Iris pigment epithelial cell (primary cell): ENCODE measurements around the gene RNF43.
"Not testable (repeated sequence)": the region's sequence is repeated elsewhere in the genome, so short reads cannot be mapped to it uniquely, and the experiment has no call there.

Source experiments
- DNase-seq: peaks from one replicate; pipeline ENCODE4 v3.0.0-alpha.2; 2011; ENCODE audit warnings: low read depth

Gene RNF43

GRCh38 chr17:58409432-58409831 lies 7.9 kb downstream of the RNF43 start:
- no peak for DNase-seq

DNA sequence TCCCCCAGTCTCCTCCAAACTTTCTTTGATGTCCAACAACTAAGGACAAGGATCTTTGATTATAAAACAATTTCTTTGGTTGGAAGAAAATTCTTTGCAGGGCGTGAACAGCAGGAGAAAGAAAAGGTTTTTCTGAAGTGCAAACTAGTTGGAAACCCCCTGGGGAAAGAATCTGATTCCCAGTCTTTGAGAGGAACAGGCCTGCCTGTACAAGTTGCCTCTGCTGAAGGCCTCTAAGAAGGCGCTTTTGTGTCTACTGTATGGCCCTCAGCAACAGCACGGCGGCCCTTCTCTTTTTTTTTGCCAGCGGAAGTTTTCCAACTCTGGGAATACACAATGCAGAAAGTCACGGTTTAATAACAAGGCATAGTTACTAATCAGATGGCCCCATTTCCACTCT lies 14.0 kb downstream of the RNF43 start:
- DNase-seq = no peak

DNA sequence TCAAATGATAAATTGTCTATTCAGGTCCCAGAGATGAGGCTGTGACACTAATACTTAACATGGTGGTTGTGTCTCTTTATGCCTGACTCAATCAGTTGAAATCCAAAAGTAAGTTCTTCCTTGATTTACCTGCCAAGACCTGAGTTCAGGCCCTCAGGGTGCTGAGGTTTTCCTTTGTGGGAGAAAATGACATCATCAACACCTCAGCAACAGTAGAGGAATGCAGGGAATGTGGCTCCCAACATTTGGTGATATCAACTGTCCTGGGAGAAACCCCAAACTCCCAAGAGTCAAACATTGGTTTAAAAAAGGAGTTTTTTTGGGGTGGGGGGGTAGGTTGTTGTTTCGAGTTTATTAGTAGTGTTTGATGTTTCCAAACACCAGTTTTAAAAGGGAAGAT lies 14.7 kb downstream of the RNF43 start:
- DNase-seq = peak; percentile 16

GRCh38 chr17:58402047-58402446 lies 15.3 kb downstream of the RNF43 start:
- DNase-seq = peak; percentile 36

DNA sequence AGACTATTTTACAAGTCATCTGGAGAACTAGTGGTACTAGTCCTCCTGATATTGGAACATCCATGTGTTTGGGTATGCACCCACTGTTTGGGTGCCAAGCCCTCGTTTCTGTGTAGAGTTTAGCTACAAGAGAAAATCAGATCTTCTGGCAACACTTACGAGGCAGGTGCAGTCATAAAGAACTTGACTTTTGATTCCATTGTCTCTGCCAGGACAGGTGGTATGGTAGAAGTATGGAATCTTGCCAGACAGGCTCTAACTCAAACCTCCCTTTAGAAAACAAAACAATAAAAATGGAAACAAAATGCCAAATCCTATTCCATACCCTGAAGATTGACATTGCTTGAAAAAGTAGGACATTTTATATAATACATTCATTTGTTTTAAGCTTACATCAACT lies 16.0 kb downstream of the RNF43 start:
- DNase-seq = no peak

- no peak for DNase-seq
Observed at GRCh38 chr17:58400826-58401225, 16.5 kb downstream of the RNF43 start.

GRCh38 chr17:58399974-58400373 lies 17.4 kb downstream of the RNF43 start:
- DNase-seq = no peak

- no peak for DNase-seq
Observed at GRCh38 chr17:58398574-58399266, 18.6 kb downstream of the RNF43 start.

GRCh38 chr17:58397421-58397820 lies 19.9 kb downstream of the RNF43 start:
- not testable (repeated sequence) for DNase-seq

GRCh38 chr17:58396173-58396572 lies 21.2 kb downstream of the RNF43 start:
- DNase-seq = no peak

DNA sequence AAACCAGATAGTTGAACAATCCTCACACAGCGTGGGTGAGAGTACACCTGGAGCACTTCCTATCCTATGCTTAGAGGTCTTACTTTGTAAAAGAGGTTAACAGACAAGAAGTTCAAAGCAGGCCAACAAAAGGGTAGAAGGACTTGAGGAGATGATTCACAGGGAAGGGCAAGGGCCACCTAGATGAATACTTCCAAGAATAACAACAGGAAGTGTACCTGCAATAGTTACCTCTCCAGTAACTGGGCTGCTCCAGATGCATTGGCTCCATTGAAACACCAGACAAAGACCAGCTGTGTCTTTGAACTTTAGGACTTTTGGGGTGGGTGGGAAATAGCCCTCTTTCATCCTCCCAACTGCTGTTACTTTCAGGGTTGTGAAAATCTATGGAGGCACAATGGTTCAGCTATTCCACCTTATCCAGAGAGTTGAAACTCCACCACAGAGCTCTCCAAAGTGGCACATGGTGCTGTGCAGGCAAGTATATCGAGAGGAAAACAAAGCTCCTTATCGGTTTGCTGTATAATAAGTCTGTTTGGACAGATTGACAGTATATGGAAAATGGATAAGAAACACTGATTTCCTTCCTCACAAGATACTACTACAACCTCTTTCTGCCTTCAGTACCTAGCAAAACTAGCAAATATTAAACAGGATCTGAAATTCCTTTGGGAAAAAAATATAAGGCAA lies 22.7 kb downstream of the RNF43 start:
- DNase-seq = no peak

DNA sequence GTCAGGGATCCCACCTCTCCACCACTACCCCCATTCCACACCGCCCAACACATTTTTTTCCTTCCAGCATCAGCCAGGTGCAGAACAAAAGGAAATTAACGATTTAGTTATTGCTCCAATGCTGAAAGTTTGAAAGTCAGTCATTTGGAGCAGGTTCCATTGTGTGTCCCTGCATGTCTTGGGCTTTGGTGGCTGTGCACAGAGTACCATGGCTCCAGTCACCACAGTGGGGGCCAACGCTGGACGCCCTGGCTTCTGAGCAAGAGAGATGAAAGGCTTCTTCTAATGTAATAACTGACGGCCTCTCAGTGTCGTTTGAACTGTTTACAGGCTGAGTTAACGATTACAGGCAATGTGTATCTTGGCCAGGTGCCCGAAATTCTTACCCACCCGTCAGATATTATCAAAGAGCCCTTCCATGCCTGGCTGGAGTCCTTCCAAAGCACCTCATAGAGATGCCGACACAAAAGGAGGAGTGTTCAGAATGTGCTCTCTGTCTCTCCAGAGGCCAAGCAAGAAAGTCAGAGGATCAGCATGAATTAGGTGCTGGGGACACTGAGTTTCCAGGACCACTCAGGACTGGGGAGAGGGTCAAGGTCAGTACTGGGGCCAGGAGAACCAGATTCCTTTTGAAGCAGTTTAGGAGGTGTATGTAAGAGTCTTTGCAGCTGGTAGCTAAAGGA lies 25.9 kb downstream of the RNF43 start:
- peak; percentile 55 for DNase-seq

GRCh38 chr17:58390884-58391283 lies 26.4 kb downstream of the RNF43 start:
- no peak for DNase-seq

GRCh38 chr17:58388302-58389190 lies 28.8 kb downstream of the RNF43 start:
- DNase-seq = peak; percentile 49

DNA sequence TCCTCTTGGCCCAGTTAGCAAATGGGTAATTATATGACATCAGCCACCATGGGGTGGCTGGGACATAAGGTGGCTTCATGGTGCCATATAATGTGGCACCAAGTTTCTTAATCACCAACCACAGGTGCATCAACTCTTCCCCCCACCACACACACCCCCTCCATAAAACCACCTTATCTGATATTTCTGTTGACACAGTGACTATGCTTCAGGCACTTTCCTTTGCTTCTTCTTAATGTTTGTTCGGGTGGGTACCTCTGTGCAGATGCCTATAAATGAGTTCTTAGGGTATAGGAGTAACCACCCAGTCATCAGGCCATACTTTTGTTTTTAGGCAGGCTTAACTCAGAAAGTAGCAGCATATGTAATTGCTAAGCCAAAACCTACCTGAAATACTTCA lies 29.5 kb downstream of the RNF43 start:
- DNase-seq = no peak

GRCh38 chr17:58386708-58387107 lies 30.6 kb downstream of the RNF43 start:
- no peak for DNase-seq

DNA sequence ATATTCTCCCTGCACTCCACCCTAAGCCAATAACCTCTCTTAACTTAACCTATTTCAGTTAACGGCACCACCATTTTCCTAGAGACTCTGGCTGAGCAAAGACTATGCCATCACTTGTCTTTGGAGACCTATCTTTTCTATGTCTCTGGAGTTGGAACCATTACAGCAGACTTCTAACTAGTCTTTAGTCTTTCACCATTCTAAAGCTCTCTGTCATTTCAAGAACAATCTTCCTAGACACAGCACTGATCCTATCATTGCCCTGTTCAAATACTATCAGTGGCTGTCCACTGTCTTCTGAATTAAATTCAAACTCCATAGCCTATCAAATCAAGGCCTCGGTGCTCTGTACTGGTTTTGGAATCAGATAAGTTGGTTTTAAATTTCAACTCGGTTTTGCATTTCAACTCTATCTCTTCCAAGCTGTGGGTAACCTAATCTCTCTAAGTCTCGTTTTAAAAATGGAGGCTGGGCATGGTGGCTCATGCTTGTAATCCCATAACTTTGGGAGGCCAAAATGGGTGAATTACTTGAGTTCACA lies 31.9 kb downstream of the RNF43 start:
- no peak for DNase-seq

GRCh38 chr17:58384897-58385296 lies 32.4 kb downstream of the RNF43 start:
- no peak for DNase-seq

DNA sequence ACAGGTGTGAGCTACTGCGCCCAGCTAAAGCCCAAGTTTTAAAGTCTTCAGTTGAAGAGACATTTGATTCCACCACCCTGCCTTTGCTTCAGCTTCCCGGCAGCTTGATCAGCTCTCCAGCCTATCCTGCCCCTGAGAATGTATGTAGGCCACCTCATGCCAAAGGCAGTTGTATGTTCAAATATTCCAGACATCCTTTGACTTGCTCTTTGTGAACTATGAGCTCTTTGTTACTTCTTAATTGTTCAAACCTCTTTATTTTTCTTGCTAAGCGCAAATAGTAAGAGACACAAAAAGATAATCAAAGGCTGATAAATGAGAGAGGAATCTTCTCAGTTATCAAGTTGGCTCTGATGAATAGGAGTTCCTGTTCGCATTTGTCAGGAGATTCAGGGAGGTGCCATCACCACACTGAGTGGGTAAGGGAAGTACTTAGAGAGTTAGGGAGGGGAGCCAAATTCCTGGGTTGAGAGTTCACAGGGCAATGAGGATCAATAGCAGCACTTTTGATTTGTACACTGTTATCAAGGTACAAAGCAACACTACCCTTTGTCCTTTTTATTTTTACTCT lies 33.4 kb downstream of the RNF43 start:
- no peak for DNase-seq

DNA sequence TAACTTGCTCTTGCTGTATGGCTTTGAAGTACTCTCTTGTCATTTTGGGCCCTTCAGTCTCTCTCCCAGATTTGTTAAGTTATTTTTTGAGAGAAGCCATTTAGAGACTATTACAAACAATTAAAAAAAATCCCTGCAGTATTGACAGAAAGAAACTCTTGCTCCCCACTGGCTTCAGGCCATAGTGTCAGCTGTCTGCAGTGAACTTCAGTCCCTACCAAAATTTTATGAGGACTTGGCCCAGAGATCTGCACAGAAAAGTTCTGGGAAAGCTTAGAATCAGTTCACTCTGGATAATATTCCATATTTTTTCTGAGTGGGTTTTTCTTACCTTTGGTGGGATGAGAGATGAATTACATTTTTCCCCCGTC lies 34.5 kb downstream of the RNF43 start:
- no peak for DNase-seq

- DNase-seq = no peak
Observed at GRCh38 chr17:58382108-58382871, 35.0 kb downstream of the RNF43 start.
